K562 (cell line): ENCODE results near the gene MED15. TPM values are rescaled to one million over a fixed set of nuclear protein-coding genes. Genes with fewer than 3 reads are reported as not detected.
A peak's percentile ranks its signal among the peaks of the same experiment; 100 is the strongest.

Source experiments
- ATAC-seq: fragments of 200-7000 bp; cut with Tn5 transposase; 3 replicates; pipeline ENCODE4 v1.9.1; 2020; ENCODE audit warnings: moderate library complexity
- BruUV-seq: library from RNA; stranded (reverse); fragments of 400-500 nt; replicated peaks from 2 replicates; lab custom pipeline; 2021; lab: Mats Ljungman, UMichigan
- CTCF ChIA-PET: fragments of 300-600 bp; formaldehyde crosslinking; extraction: SDS; loops from one replicate; lab custom pipeline; 2021; ENCODE audit warnings: low intra/inter-chr PET ratio; lab: Yijun Ruan, JAX
- POLR2A ChIA-PET: fragments of 300-600, 350-650 bp; sonication (Branson Sonifier 250); formaldehyde crosslinking; extraction: SDS; loops from one replicate; lab custom pipeline; 2021; ENCODE audit warnings: antibody characterized with exemption, inconsistent platforms; lab: Yijun Ruan, JAX
- DNase-seq, 4 experiments: peaks; one replicate each; pipeline versions ENCODE4 v3.0.0 to v3.0.0-alpha.2; 2011 to 2018; ENCODE audit warnings: low spot score in 3 of 4, mixed read lengths in 3 of 4; ENCODE audit errors: extremely low read depth in 1 of 4
- FAIRE-seq: peaks from 2 replicates; lab custom pipeline; 2011; peaks lifted over from hg19 to GRCh38; lab: Jason Lieb, UNC
- H2AFZ ChIP-seq: 2 replicates; pipeline ENCODE4 v1.6.0; 2011; ENCODE audit warnings: low read depth, low read length, control low read depth, inconsistent platforms
- H3K27ac ChIP-seq: fragments of 200-600 bp; 3 replicates; pipeline ENCODE4 v1.8.0; 2011; ENCODE audit warnings: low read depth, mild to moderate bottlenecking, control low read depth, inconsistent platforms, low read length, moderate library complexity, mixed read lengths; ENCODE audit errors: extremely low read depth
- H3K27me3 ChIP-seq, 2 experiments: fragments of 300-600 bp in 1 of 2; 2 replicates in 1 of 2; 3 replicates in 1 of 2; pipeline versions ENCODE4 v1.6.0 to v1.8.0; 2011; ENCODE audit warnings: inconsistent platforms in 2 of 2, low read length in 2 of 2, mild to moderate bottlenecking in 1 of 2, mixed read lengths in 1 of 2, moderate library complexity in 1 of 2; ENCODE audit not compliant: control insufficient read depth in 2 of 2, insufficient read depth in 2 of 2
- H3K36me3 ChIP-seq: fragments of 300-600 bp; 3 replicates; pipeline ENCODE4 v1.8.0; 2011; ENCODE audit warnings: mild to moderate bottlenecking, low read length, inconsistent platforms; ENCODE audit not compliant: control insufficient read depth, insufficient read depth
- H3K4me1 ChIP-seq, 2 experiments: fragments of 200-600 bp in 1 of 2; replicated peaks in 1 of 2; 2 replicates in 1 of 2; 3 replicates in 1 of 2; pipeline versions ENCODE4 v1.5.1 to v1.8.0; 2011; ENCODE audit warnings: inconsistent platforms in 2 of 2, low read length in 2 of 2, mild to moderate bottlenecking in 1 of 2, mixed read lengths in 1 of 2, moderate library complexity in 1 of 2; ENCODE audit not compliant: control insufficient read depth in 2 of 2, insufficient read depth in 2 of 2
- H3K4me2 ChIP-seq: 2 replicates; pipeline ENCODE4 v1.6.1; 2011; ENCODE audit warnings: low read length, control low read depth, inconsistent platforms, mixed read lengths; ENCODE audit not compliant: insufficient read depth
- H3K4me3 ChIP-seq: fragments of 200-600 bp; sonication (generic), shearing (Covaris generic); 2 replicates; pipeline ENCODE4 v1.5.1; 2016; ENCODE audit warnings: control low read depth, inconsistent platforms
- H3K79me2 ChIP-seq: fragments of 200-600 bp; 3 replicates; pipeline ENCODE4 v1.8.0; 2011; ENCODE audit warnings: low read length, inconsistent platforms; ENCODE audit not compliant: control insufficient read depth, insufficient read depth
- H3K9ac ChIP-seq, 2 experiments: 2 replicates each; pipeline versions ENCODE4 v1.6.0 to v1.6.1; 2011; ENCODE audit warnings: low read depth in 2 of 2, low read length in 2 of 2, control low read depth in 1 of 2, inconsistent platforms in 1 of 2, mild to moderate bottlenecking in 1 of 2, mixed read lengths in 1 of 2; ENCODE audit not compliant: insufficient read depth in 1 of 2
- H3K9me1 ChIP-seq: one replicate; pipeline ENCODE4 v1.6.0; 2011; ENCODE audit warnings: inconsistent platforms, mild to moderate bottlenecking, low read length, moderate library complexity; ENCODE audit not compliant: control insufficient read depth, insufficient read depth
- H3K9me3 ChIP-seq: replicated peaks from 2 replicates; pipeline ENCODE4 v1.5.1; 2011; ENCODE audit warnings: low read depth, low read length, inconsistent platforms; ENCODE audit not compliant: control insufficient read depth, insufficient read depth
- H4K20me1 ChIP-seq: replicated peaks from 2 replicates; pipeline ENCODE4 v1.6.1; 2011; ENCODE audit warnings: low read length, inconsistent platforms, mixed read lengths; ENCODE audit not compliant: control insufficient read depth, insufficient read depth
- BCLAF1 ChIP-seq, 2 experiments: fragments of 450-650 bp in 1 of 2; IDR thresholded peaks; 2 replicates each; pipeline ENCODE4 v1.6.1; 2011 to 2017; ENCODE audit warnings: low read depth in 2 of 2, antibody characterized with exemption in 1 of 2, borderline replicate concordance in 1 of 2, low read length in 1 of 2, mild to moderate bottlenecking in 1 of 2, mixed read lengths in 1 of 2; ENCODE audit not compliant: control insufficient read depth in 1 of 2
- BCOR ChIP-seq: fragments of 450-650 bp; IDR thresholded peaks from 2 replicates; pipeline ENCODE4 v1.6.1; 2016
- C11orf30 ChIP-seq: fragments of 450-650 bp; IDR thresholded peaks from 2 replicates; pipeline ENCODE4 v1.6.1; 2016; ENCODE audit warnings: low read depth, mild to moderate bottlenecking
- ELF2 ChIP-seq: fragments of 250-450 bp; sonication (Bioruptor Pico); IDR thresholded peaks from 2 replicates; pipeline ENCODE4 v1.5.0; 2021; ENCODE audit warnings: mild to moderate bottlenecking
- ESRRB ChIP-seq: fragments of 250-450 bp; sonication (Bioruptor Pico); IDR thresholded peaks from 2 replicates; pipeline ENCODE4 v1.5.0; 2020; ENCODE audit warnings: mild to moderate bottlenecking, moderate library complexity, borderline replicate concordance
- ETV1 ChIP-seq: fragments of 450-650 bp; conservative IDR thresholded peaks from 2 replicates; pipeline ENCODE4 v1.6.1; 2016; ENCODE audit warnings: missing genetic modification characterization, control low read depth, low read depth, missing compliant biosample characterization
- GTF2F1 ChIP-seq: IDR thresholded peaks from 2 replicates; pipeline ENCODE4 v1.6.1; 2011; ENCODE audit warnings: low read depth, low read length, improper control_type of control experiment
- HDAC6 ChIP-seq: IDR thresholded peaks from 2 replicates; pipeline ENCODE4 v1.6.1; 2012; ENCODE audit warnings: low read depth, mild to moderate bottlenecking, control low read depth, inconsistent platforms, low read length, moderate library complexity
- HNRNPH1 ChIP-seq: fragments of 200-400 bp; formaldehyde crosslinking; optimal IDR thresholded peaks from 2 replicates; pipeline ENCODE3; 2017; ENCODE audit warnings: low read depth, mild to moderate bottlenecking, low read length, moderate library complexity
- L3MBTL2 ChIP-seq: fragments of 450-650 bp; IDR thresholded peaks from 2 replicates; pipeline ENCODE4 v1.6.1; 2016; ENCODE audit warnings: mild to moderate bottlenecking, moderate library complexity
- POLR2H ChIP-seq: IDR thresholded peaks from 2 replicates; pipeline ENCODE4 v1.6.1; 2016; ENCODE audit warnings: missing genetic modification characterization, low read depth, mild to moderate bottlenecking, control low read depth, missing compliant biosample characterization, moderate library complexity
- PRMT5 ChIP-seq: sonication (generic); formaldehyde crosslinking; IDR thresholded peaks from 2 replicates; pipeline ENCODE4 v1.5.0; 2020; ENCODE audit warnings: missing genetic modification reagents
- RB1 ChIP-seq: fragments of 450-650 bp; IDR thresholded peaks from 2 replicates; pipeline ENCODE4 v1.6.1; 2017; ENCODE audit warnings: low read depth, mild to moderate bottlenecking
- YY1 ChIP-seq, 3 experiments: IDR thresholded peaks; 2 replicates each; pipeline ENCODE4 v1.6.1; 2011; ENCODE audit warnings: low read length in 2 of 3, mild to moderate bottlenecking in 2 of 3, moderate library complexity in 2 of 3, borderline replicate concordance in 1 of 3, control low read depth in 1 of 3, low read depth in 1 of 3; ENCODE audit not compliant: insufficient read depth in 3 of 3, insufficient replicate concordance in 2 of 3, control insufficient read depth in 1 of 3, insufficient read length in 1 of 3; ENCODE audit errors: extremely low read depth in 1 of 3
- ZBTB12 ChIP-seq: fragments of 250-450 bp; sonication (Bioruptor Pico); IDR thresholded peaks from 2 replicates; pipeline ENCODE4 v1.4.0; 2020
- ZNF121 ChIP-seq: sonication (generic); formaldehyde crosslinking; conservative IDR thresholded peaks from 2 replicates; pipeline ENCODE4 v1.8.0; 2022; ENCODE audit warnings: missing genetic modification reagents
- ZNF124 ChIP-seq: sonication (generic); formaldehyde crosslinking; IDR thresholded peaks from 2 replicates; pipeline ENCODE4 v1.8.1; 2022; ENCODE audit warnings: missing genetic modification reagents
- ZNF165 ChIP-seq: fragments of 250-450 bp; sonication (Bioruptor Pico); IDR thresholded peaks from 2 replicates; pipeline ENCODE4 v1.4.0; 2020; ENCODE audit warnings: borderline replicate concordance
- ZNF766 ChIP-seq: fragments of 200-800 bp; sonication (Bioruptor generic); conservative IDR thresholded peaks from 2 replicates; pipeline ENCODE4 v1.6.1; 2016; ENCODE audit warnings: missing genetic modification characterization, missing compliant biosample characterization
- WGBS: fragments of 100-300 bp; shearing (Covaris generic); methylation state at CpG from one replicate; pipeline ENCODE4 v1.1.6; 2016; ENCODE audit warnings: low coverage, mixed read lengths; ENCODE audit not compliant: insufficient coverage; ENCODE audit errors: missing lambda C conversion rate; 5-methylcytosine and 5-hydroxymethylcytosine counted together
- in situ Hi-C: fragments of 300-500 bp; cut with MboI; formaldehyde crosslinking; loops from 4 replicates; pipeline ENCODE4 v1.15.0; 2018; ENCODE audit warnings: inconsistent platforms, mixed read lengths
- intact Hi-C: fragments of 100-400 bp; cut with micrococcal nuclease; formaldehyde crosslinking; loops from 2 replicates; pipeline ENCODE4 v1.14.2; 2022
- polyA plus RNA-seq, 8 experiments: library from polyadenylated mRNA; depleted of rRNA in 4 of 8; stranded (reverse) in 5 of 8; unstranded in 3 of 8; fragments of >200 nt; fragmentation: Nextera tagmentation in 2 of 8; fragmentation: Illumina TruSeq in 1 of 8; extraction: Ambion mirVana in 2 of 8; extraction: Trizol in 1 of 8; gene quantifications; 2 replicates each; pipeline versions ENCODE4 v1.2.1 to v1.2.3, GENCODE V29; 2011 to 2014; ENCODE audit warnings: inconsistent platforms in 1 of 8, missing spikeins in 1 of 8
- total RNA-seq, 7 experiments: library from RNA; depleted of rRNA in 6 of 7; stranded (reverse); fragments of >200 nt in 6 of 7; fragmentation: Illumina TruSeq in 2 of 7; extraction: Trizol in 2 of 7; gene quantifications; 2 replicates each; pipeline versions ENCODE4 v1.2.1 to v1.2.3, GENCODE V29; 2011 to 2021; ENCODE audit warnings: low replicate concordance in 1 of 7

The MED15 gene
- total and polyA plus RNA-seq, 9 of the 15 experiments (the other 6 are each of a cell fraction or from before 2014, with no cell fraction given): 4.0 to 271 (median 60.1) TPM

GRCh38 chr22:20488946-20489345 is 18.5 kb upstream of the MED15 start:
- no TSS peak for BruUV-seq
- Histone ChIP-seq H2AFZ (no peak overlapping the region), H3K9me1 (peaks cover 10% of the 10 kb centered on the region), H3K4me3 (no peak overlapping the region), H4K20me1 (peaks cover 49% of the 10 kb centered on the region), H3K4me2 (no peak overlapping the region), H3K27me3 (no peaks in the 10 kb centered on the region), H3K9me3 (no peaks in the 10 kb centered on the region), H3K4me1 (peaks cover 0 to 13% of the 10 kb centered on the region in 2 experiments; a peak in 4 of 5 replicates), H3K36me3 (peaks cover 12% of the 10 kb centered on the region), H3K27ac (no peak overlapping the region), H3K9ac (peak overlapping the region in 1 of 2 experiments; percentile 76; a peak in 2 of 4 replicates), H3K79me2 (peaks cover 8% of the 10 kb centered on the region; the same call in 2 of the 3 replicates)
- FAIRE-seq (no peak), DNase-seq (no peak), ATAC-seq (peak; percentile 5; the same call in 2 of the 3 replicates)
- intact Hi-C loops: no loop called here
- in situ Hi-C loops: no loop called here
- POLR2A ChIA-PET: interaction anchor here (0.6 to 3.0 kb wide), 11 partner anchors 9 to 121 kb away, joined by 3 to 13 read pairs (median 3); partner anchors contain the start of gene MED15
- CTCF ChIA-PET: no interaction called here
- WGBS: 91% methylated on average over 11 of the region's 11 CpGs
- TF ChIP-seq ESRRB (CRISPR knock-in tag): no peak
- TF ChIP-seq YY1 (IDR thresholded peaks at IDR 0.05; ENCODE audit: borderline replicate concordance in 1 of 3, control insufficient read depth in 1 of 3, extremely low read depth in 1 of 3, insufficient read depth in 3 of 3, insufficient read length in 1 of 3, insufficient replicate concordance in 2 of 3, low read depth in 1 of 3, low read length in 2 of 3): no peak
- no peak for TF ChIP-seq ZBTB12 (CRISPR knock-in tag)
- no peak for TF ChIP-seq ZNF121 (CRISPR knock-in tag)
- no peak for TF ChIP-seq ETV1
- TF ChIP-seq ZNF766 (CRISPR knock-in tag): no peak
- TF ChIP-seq BCOR: no peak
- no peak for TF ChIP-seq HNRNPH1
- TF ChIP-seq HDAC6: peak; percentile 91; the same call in 1 of the 2 replicates
- no peak for TF ChIP-seq RB1
- no peak for TF ChIP-seq ZNF124 (CRISPR knock-in tag)
- no peak for TF ChIP-seq ELF2 (CRISPR knock-in tag)
- no peak for TF ChIP-seq C11orf30
- TF ChIP-seq ZNF165: no peak
- TF ChIP-seq PRMT5 (CRISPR knock-in tag): 0 out of 2 replicates have a peak, but pooled peaks have one; percentile 42
- no peak for TF ChIP-seq L3MBTL2
- no peak for TF ChIP-seq GTF2F1
- TF ChIP-seq BCLAF1 (IDR thresholded peaks at IDR 0.05; ENCODE audit: borderline replicate concordance in 1 of 2, control insufficient read depth in 1 of 2, low read depth in 2 of 2, low read length in 1 of 2): no peak
- TF ChIP-seq POLR2H (tag): no peak
